HG03039 (cell line): Measurements from ENCODE around the gene RBM6.
A peak's percentile ranks its signal among the peaks of the same experiment; 100 is the strongest.
"Not testable (repeated sequence)": the region's sequence is repeated elsewhere in the genome, so short reads cannot be mapped to it uniquely, and the experiment has no call there.

Source experiments
- ATAC-seq: cut with Tn5 transposase; IDR thresholded peaks from one replicate; pipeline ENCODE4 v1.9.1; 2021; ENCODE audit warnings: mild to moderate bottlenecking, moderate library complexity; ENCODE audit not compliant: unreplicated experiment

RBM6 gene, protein sequence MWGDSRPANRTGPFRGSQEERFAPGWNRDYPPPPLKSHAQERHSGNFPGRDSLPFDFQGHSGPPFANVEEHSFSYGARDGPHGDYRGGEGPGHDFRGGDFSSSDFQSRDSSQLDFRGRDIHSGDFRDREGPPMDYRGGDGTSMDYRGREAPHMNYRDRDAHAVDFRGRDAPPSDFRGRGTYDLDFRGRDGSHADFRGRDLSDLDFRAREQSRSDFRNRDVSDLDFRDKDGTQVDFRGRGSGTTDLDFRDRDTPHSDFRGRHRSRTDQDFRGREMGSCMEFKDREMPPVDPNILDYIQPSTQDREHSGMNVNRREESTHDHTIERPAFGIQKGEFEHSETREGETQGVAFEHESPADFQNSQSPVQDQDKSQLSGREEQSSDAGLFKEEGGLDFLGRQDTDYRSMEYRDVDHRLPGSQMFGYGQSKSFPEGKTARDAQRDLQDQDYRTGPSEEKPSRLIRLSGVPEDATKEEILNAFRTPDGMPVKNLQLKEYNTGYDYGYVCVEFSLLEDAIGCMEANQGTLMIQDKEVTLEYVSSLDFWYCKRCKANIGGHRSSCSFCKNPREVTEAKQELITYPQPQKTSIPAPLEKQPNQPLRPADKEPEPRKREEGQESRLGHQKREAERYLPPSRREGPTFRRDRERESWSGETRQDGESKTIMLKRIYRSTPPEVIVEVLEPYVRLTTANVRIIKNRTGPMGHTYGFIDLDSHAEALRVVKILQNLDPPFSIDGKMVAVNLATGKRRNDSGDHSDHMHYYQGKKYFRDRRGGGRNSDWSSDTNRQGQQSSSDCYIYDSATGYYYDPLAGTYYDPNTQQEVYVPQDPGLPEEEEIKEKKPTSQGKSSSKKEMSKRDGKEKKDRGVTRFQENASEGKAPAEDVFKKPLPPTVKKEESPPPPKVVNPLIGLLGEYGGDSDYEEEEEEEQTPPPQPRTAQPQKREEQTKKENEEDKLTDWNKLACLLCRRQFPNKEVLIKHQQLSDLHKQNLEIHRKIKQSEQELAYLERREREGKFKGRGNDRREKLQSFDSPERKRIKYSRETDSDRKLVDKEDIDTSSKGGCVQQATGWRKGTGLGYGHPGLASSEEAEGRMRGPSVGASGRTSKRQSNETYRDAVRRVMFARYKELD

DNA sequence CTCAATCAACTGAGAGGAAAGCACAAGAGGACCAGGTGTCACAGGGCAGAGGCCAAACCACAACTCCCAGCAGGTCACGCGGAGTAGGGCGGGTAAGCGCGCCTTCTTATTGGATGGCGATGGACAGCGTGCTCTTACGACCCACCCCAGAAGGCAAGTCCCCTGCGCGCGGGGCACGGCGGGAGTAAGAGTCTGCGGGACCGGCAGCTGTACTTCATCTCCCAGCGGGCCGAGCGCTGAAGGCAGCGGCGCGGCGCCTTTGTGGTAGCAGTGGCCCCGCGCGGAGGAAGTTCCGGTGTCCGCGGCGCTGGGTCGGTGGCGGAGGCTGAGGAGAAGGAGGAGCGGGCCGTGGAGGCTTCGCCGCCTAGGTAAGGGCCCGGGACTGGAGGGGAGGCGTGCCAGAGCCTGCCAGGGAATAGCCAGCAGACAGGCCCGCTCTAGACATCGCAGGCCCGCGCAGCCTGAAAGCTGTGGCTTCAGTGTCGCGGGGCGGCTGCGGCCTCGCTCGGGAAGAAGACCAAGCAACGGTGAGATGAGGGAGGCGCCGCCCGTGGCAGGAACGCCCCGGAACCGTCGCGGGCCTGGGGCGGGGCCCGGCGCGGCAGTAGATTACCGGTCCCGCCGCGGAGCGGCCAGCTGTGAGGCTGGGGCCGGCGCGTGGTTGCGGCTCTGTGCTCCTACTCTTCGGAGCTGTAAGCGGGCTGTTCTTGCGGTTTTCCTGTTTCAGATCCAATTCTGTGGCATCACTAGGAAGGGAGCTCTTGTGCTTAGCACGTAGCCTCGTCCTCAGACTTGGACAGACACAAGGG, at the start of gene RBM6:
TSS of gene RBM6 (plus strand) at position 293 of the 809 bp plus-strand sequence. CDS start 22,492 bp downstream, outside the sequence.
- ATAC-seq = peak; percentile 86

DNA sequence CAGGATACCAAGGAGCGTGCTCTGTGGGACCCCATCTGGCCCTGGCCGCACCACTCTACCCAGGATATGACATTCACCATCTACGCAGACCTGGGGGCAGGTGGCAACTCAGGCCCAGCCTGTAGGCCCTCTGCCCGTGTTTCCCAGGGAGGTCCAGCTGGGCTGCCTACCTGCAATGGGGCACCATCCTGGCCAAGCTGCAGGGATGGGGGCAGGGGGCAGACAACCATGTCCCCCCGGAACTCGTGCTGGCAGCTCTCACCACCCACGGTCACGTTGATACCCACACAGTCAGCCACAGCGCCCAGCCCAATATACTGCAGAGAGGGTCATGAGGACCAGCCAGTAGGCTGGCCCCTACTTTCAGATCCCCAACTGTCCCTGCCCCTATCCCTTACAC, 44.2 kb upstream of the RBM6 start:
- no peak for ATAC-seq

DNA sequence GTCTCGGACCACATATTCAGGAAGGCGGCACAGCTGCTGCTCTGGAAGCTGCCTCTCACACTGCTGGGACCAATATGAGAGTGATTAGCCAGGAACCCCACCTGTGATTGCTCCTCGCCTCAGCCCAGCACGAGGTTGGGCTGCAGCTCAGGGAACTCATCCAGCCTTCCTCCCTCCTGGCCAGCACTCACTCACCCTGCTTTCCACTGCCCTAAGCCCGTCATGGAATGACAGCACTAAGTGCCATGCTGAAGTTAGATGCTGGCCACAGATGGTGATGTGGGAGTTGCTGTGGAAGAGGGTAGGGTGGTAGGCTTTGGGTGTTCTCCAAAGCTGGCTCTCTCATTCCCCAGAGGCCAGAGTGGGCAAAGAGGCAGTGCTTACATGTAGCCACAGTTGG, 43.6 kb upstream of the RBM6 start:
- ATAC-seq = no peak

DNA sequence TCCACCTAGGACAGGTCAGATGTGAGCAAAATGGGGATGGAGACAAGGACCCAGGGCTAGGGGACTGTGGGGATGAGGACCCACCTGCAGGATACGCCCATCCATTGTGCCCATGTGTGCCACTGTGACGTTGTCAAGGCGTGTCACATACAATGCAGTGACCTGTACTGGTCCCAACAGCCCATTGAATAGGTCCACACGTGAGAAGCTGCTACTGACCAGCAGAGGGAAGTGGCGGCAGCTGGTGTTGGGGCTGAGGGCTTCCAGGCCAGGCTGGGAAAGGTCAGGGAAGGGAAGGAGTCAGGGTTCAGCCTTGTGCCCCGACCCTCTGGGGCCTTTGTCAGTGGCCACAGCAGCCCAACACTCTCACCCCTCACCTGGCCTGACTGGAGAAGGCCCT, 41.0 kb upstream of the RBM6 start:
- no peak for ATAC-seq

DNA sequence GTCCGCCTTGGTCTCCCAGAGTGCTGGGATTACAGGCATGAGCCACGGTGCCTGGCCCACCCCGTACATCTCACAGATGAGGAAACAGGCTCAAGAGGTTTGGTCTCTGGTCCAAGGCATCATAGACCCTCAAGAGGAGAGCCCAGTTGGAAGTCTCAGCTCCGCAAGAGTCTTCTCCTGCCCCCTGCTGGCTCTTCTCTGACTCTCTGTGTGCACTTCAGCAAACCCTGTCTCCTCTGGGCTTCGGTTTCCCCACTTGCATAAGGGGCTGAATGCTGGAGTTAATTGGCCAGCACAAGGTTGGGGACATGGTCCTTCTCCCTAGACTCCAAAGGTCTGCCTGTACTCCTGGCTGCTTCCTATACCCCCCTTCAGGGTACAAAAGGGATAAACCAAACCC, 40.1 kb upstream of the RBM6 start:
- no peak for ATAC-seq

DNA sequence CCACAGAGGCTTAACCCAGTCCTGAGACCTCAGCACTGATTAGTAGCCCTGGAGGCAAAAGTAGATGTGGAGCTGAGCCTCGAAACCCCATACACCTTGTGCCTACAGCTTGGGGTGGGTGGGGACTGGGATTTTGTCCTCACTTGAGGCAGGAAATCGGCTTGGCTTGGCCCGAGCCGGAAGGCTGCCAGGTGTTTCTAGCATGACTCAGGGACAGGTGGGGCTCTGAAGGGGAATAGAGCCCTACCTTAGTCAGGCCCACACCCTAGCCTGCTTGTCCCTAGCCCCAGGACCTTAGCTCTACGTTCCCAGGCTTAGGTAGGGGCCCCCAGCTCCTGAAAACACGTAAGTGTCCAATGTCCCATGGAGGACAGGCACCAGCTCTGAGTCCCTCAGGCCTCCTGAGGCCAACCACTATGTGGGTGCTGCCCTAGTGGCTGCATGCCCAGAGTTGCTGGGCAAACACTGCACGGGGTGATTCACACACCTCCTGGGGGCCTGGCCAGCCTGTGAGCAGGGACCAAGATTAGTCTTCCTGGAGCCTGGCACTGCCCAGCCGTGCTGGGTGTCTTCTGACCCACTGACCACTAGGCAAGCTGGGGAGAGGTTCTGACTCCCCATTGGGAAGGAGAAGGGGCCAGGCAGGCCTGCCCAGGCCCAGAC, 39.3 kb upstream of the RBM6 start:
- no peak for ATAC-seq

DNA sequence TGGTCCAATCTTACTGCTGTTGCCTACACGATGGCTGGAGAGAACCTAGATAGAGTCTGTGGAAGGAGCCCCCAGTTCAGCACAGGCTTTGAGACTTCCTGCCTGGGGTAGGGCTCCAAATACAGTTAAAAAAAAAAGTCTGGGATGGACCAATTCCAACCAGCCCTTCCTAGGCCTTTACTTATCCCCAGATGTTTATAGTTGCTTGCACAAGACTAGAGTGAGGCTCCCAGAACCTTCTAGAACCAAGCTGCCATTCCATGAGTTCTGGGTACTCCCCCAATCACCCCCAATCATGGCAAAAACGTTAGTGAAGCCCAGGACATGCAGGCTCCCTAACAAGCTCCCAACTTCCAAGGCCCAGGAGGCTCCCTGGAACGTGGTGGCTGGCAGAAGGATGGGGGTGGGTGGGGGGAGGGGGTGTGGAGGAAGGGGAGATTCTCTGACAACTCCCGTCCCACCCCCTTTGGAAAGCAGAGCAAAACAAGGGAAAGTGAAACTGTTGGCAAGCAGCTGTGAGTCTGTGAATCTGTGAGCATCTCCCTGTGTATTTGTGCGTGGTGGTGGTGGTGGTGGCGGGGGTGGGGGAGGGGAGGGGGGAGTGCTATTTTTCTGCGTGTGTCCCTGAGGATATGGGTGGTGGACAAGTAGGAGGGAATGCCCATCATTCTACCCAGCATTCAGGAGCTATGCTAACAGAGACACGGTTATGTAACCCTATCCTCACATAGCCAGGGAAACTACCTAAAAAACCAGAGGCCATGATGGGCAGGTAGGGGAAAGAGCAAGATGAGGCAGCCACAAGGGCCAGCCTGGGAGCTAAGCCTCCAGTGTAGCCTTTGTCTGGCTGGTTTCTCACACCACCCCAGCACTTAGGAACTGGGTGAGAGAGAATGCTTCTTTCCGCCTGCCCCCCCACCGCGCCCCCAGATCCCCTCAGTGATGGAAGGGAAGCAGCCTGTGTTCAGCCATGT, 38.3 kb upstream of the RBM6 start:
- no peak for ATAC-seq

DNA sequence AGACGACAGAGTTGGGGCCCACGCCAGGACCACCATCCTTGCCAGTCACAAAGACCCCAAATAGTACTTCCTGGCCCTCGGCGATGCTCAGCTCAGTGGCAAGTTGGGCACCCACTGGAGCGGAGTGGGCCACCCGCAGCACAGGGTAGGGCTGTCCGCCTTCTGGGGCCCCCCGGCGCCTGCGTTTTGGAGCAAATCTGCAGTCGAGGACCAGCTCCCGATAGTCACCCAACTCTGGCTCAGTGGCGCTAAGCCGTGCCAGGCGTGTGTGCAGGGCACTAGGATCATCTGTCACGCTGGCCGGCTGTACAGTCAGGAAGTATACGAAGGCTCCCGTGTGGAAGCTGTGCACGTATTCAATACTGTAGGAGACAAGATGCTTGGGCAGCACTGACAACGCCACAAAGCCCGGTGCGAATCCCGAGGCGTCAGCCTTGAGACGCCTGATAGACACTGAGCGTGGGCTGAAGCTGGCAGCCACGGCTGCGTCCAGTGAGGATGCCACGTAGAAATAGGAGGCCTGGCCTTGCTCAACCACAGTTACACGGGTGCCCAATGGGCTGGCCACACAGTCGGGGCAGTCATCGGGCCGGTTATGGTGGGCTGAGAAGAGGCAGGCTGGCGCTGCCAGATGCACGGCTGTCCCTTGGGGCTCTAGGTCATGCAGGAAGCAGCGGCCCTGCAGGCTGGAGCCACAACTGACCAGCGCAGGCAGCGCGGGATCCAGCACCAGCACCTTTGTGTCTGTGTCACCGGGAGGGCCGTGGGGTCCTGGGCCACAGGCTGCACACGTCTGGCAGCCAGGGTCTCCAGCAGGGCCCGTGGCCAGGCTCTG, 37.2 kb upstream of the RBM6 start:
- no peak for ATAC-seq

DNA sequence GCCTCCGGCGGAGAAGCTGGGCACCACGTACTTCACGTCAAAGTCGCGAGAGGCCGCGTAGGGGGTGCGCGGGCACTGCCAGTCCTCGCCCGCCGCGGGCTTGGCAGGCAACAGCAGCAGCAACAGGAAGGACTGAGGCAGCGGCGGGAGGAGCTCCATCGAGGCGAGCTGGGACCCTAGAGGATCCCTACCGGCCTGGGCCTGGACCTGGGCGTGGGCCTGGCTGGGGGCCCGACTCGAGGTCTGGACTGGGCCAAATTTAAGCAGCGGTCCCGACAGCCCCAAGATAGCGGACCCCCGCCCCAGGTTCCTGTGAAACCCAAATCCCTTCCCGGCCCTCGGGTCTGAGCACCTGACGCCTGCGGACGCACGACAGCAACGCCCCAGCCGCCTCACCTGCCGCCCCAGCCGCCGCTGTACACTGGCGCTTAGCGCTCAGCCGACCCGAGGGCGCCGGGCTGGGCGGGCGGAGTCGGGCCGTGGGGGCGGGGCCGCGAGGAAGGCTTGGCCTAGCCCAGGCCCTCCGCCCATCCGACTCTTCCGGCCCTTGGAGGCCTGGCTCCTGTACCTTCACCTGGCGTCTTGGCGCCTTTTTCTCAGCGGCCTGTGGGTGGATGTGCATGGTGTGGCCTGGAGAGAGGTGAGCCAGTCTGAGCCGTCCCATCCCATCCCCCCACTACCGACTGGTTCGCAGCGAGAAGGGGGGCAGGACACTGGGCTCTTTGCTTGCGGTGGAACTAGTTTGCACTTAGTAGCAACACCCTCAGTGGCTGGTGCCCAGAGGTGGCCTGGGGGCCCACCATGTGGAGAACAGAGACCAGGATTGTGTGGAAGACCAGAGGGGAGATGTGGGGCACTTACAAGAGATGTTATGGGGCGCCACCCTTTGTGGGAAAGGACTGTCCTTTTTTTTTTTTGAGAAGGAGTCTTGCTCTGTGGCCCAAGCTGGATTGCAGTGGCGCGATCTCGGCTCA, 36.2 kb upstream of the RBM6 start, which contains the start of gene MST1R:
TSS of gene MST1R (minus strand) at position 423 of the 974 bp plus-strand sequence. CDS start at position 159, 264 bp downstream.
- ATAC-seq = peak; percentile 50

DNA sequence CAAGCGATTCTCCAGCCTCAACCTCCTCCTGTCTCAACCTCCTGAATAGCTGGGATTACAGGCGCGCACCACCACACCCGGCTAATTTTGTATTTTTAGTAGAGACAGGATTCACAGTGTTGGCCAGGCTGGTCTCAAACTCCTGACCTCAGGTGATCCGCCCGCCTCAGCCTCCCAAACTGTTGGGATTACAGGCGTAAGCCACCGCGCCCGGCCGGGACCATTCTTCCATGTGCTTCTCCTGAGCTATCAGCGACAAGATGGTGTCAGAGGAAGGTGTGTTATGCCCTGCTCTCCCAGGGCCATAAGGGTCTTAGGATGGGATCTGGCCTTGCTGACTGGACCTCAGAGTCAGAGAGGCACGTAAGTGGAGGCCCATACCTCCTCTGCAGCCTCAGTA, 35.5 kb upstream of the RBM6 start:
- ATAC-seq = not testable (repeated sequence)

DNA sequence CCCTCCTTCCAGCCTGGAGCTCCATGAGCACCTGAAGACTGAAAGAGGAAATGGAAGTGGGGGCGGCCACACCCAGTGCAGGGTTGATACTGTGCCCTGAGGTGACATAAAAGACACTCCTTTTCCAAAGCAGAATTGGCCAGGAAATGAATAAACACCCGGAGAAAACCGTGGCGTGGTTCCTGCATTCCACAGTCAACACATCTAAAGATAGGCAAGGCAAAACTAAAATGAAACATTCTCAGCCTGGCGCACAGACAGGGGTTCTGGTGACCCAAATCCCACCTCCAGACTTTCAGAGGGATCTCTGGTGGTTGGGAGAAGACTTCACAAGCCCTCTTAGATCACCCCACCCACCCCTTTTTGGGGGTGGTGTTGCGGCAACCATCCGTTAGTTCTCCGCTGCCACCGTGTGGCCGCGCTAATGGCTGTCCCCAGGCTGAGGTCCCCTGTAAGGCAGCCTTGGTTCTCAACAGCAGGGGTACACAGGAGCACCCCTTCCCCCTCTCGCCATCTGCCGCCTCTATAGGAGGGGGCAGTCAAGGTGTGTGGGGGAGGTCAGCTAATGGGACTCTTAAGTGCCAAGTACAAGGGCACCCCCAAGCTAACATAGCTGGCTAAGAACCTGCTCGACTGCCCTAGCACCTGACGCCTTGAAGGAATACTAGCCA, 33.7 kb upstream of the RBM6 start:
- no peak for ATAC-seq

DNA sequence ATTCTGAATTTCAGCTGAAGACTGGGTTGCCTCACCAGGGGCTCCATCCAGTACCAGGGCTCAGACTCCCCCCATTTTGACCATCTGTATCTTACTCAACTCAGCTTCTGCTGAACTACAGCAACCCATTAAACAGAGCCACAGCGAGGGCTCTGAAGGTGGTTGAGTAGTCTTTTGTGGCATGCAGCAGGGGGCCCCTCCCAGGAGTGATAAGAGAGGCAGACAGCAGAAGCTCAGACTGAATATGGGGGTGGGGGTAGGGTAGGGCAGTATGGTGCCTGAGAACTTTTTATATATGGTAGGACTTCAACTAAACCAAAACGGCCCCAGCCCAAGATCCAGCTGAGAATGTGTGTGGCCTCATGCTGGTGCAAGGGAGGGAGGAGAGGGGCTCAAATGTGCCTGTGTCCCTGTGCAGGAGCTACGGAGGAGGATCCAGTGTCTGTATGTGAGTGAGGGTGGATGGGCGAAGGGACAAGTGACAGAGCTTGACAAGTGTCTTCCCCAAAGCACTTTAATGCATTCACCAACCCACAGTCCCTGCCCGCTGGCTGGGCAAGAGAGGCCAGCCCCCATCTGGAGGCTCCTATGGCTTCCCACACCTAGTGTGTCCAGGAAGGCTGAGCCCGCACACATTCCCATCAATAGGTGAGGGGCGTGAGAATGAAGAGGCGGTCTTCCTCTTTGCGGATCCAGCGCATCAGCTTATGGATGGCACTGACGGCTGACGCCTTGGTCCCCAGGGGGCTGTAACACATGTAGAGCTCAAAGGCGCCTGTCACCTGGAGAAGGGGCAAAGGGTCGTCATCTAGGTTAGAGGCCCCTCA, 31.4 kb upstream of the RBM6 start:
- ATAC-seq = no peak

DNA sequence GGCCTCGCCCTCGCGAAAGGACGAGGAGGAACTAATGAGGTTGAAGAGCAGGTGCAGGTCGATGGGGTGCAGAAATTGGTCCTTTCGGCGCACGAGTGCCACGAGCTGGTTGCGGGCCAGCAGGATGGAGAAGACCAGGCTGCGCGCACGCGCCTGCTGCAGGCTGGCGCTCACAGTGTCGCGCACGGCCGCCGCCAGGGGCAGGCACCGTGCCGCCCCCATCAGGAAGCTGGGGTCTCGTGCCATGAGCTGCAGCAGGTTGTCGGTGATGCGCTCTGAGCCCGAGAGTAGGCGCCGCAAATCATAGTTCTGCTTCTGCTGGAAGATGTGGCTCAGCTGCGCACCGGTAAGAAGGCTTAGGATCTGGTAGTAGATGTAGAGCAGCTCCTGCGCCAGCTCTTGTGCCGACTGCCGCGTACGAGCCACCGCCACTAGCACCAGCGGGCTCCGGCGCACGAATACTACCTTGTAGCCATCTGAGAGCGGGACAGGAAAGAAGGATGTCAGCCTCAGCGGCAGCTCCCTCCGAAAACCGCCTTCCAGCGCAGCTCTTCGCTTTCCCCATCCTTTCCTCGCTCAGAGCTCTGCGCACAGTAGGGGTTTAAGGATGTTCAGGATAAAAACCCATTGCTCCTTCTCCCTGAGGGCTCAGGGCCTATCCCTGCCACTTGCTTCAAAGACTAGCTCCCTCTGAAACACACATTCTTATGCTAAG, 29.4 kb upstream of the RBM6 start:
- no peak for ATAC-seq

DNA sequence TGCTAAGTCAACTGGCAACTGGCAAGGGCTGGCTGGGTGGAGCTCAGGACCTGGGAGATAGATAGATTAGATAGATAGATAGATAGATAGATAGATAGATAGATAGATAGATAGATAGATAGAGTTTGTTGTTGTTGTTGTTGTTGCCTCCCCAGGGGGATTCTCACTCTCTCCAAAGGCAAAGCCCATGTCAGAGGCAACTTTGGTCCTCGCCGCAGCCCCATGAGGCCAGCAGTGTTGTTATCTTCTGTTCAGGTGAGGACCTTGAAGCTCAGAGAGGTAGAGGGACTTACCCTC, 28.9 kb upstream of the RBM6 start:
- no peak for ATAC-seq

DNA sequence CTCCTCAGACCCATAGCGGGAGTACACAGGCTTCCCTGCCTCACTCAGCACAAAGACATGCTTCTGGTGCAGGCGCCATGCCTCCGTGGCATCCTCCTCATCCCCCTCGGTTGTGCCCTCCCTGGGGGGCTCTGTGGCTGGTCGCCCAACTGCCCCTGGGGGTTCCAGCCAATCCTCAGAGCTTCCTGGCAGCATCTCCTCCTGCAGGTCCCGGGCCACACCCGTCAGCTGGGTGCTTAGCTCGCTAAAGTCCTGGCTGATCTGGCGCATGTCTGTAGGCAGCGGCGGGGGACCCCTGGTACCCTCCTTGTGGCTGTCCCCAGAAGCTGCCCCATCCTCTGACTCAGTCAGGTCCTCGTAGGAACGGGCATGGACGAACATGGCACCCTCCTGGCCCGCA, 28.3 kb upstream of the RBM6 start:
- ATAC-seq = no peak
